Tibial nerve (tissue), 4 donors: ENCODE data around the gene PRKG1. TPM values are rescaled to one million over a fixed set of nuclear protein-coding genes. Genes with fewer than 3 reads are reported as not detected.
"Not testable (repeated sequence)": the region's sequence is repeated elsewhere in the genome, so short reads cannot be mapped to it uniquely, and the experiment has no call there.

Experiments used
- DNase-seq, 2 donors: peaks; one replicate each; pipeline ENCODE4 v3.0.0-alpha.2; 2019; ENCODE audit warnings: low spot score in 2 of 2
- H3K27ac ChIP-seq, 4 donors: fragments of 200-600 bp; sonication (generic) in 3 of 4; one replicate each; pipeline ENCODE4 v1.5.1; 2017 to 2019; ENCODE audit warnings: mild to moderate bottlenecking in 1 of 4
- H3K27me3 ChIP-seq, 2 donors: fragments of 200-600 bp; sonication (generic) in 1 of 2; one replicate each; pipeline versions ENCODE4 v1.5.1 to v1.6.0; 2017 to 2019
- H3K36me3 ChIP-seq, 3 donors: fragments of 200-600 bp; sonication (generic); one replicate each; pipeline ENCODE4 v1.5.1; 2018 to 2019
- H3K4me1 ChIP-seq, 4 donors: fragments of 200-600 bp; sonication (generic) in 3 of 4; one replicate each; pipeline ENCODE4 v1.5.1; 2017 to 2019
- H3K4me3 ChIP-seq, 4 donors: fragments of 200-600 bp; sonication (generic) in 3 of 4; one replicate each; pipeline ENCODE4 v1.5.1; 2017 to 2019; ENCODE audit warnings: mild to moderate bottlenecking in 1 of 4, moderate library complexity in 1 of 4
- H3K9me3 ChIP-seq, 4 donors: fragments of 200-600 bp; sonication (generic) in 3 of 4; one replicate each; pipeline ENCODE4 v1.5.1; 2017 to 2019
- EP300 ChIP-seq, 2 donors: sonication (generic); formaldehyde crosslinking; IDR thresholded peaks; one replicate each; pipeline ENCODE4 v1.6.1; 2017; ENCODE audit warnings: antibody characterized with exemption in 2 of 2, mild to moderate bottlenecking in 1 of 2
- POLR2A ChIP-seq, 2 donors: fragments of 450-650 bp; IDR thresholded peaks; one replicate each; pipeline ENCODE4 v1.6.1; 2017; ENCODE audit warnings: antibody characterized with exemption in 2 of 2, mild to moderate bottlenecking in 2 of 2, moderate library complexity in 2 of 2
- WGBS, 2 donors: methylation state at CpG; one replicate each; pipeline ENCODE4 v1.1.5; 2018; 5-methylcytosine and 5-hydroxymethylcytosine counted together
- total RNA-seq, 4 donors: library from RNA; depleted of rRNA; stranded (reverse); fragments of >200 nt; gene quantifications; one replicate each; pipeline ENCODE4 v1.1.0, GENCODE V29; 2016
- TF ChIP-seq, protein P1 (sequence below), 5 experiments: fragments of 200-600 bp in 3 of 5; fragments of 450-650 bp in 2 of 5; sonication (generic) in 3 of 5; IDR thresholded peaks; one replicate each; pipeline ENCODE4 v1.5.1; 2016 to 2019; ENCODE audit warnings: antibody characterized with exemption in 5 of 5, mild to moderate bottlenecking in 3 of 5, moderate library complexity in 2 of 5

Gene PRKG1
- total RNA-seq, 4 donors from 2014 or later, result 8.7 to 35.0 (median 14.8) TPM

DNA sequence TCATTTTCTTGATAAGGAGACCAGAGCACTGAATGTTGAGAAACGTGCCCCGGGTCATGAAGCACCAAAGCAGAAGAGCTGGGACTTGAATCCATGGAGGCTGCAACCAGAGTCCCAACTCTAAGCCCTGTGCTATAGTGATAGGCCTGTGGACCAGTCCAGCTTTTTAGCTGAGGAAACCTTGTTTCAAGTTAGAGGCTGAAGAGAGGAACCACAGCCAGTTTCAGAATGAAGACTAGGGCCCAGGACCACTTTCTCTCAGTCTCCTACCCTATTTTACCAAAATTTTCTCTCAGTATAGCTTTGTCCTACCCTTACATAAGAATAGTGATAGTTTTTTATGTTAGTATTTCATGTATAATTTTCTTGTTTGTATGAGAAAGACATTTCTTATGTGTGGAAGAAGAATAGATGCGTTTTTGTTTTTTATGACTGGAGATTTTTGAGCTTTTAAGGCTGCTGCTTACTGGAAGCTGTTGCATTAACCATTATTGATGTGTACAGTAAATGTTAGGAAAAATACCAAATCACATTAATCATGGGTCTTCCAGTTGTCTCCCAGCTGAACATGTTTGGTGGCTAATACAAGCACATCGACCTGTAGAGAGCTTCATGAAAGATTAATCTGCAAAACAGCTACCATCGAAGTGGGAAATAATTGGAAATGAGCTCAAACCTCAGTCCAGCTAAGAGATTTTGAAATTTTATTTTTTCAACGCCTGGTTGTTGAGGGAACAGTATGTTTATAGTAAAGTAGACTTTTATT, 670.1 kb downstream of the PRKG1 start:
- DNase-seq, result no peak
- no peak overlapping the region for H3K27ac ChIP-seq
- no peak for TF ChIP-seq EP300 (IDR thresholded peaks at IDR 0.05)
- TF ChIP-seq, protein P1, sequence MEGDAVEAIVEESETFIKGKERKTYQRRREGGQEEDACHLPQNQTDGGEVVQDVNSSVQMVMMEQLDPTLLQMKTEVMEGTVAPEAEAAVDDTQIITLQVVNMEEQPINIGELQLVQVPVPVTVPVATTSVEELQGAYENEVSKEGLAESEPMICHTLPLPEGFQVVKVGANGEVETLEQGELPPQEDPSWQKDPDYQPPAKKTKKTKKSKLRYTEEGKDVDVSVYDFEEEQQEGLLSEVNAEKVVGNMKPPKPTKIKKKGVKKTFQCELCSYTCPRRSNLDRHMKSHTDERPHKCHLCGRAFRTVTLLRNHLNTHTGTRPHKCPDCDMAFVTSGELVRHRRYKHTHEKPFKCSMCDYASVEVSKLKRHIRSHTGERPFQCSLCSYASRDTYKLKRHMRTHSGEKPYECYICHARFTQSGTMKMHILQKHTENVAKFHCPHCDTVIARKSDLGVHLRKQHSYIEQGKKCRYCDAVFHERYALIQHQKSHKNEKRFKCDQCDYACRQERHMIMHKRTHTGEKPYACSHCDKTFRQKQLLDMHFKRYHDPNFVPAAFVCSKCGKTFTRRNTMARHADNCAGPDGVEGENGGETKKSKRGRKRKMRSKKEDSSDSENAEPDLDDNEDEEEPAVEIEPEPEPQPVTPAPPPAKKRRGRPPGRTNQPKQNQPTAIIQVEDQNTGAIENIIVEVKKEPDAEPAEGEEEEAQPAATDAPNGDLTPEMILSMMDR (IDR thresholded peaks at IDR 0.05), result no peak
- no peak for TF ChIP-seq POLR2A (IDR thresholded peaks at IDR 0.05)
- no peak overlapping the region for H3K4me3 ChIP-seq
- no peaks in the 10 kb centered on the region for H3K9me3 ChIP-seq
- H3K27me3 ChIP-seq, result no peaks in the 10 kb centered on the region
- no peaks in the 10 kb centered on the region for H3K4me1 ChIP-seq
- H3K36me3 ChIP-seq, result no peaks in the 10 kb centered on the region
- WGBS, 2 donors, result 89% methylated on average over 6 of the region's 6 CpGs

GRCh38 chr10:51745397-51745796, 671.1 kb downstream of the PRKG1 start:
- Histone ChIP-seq H3K27me3 (no peaks in the 10 kb centered on the region), H3K9me3 (no peaks in the 10 kb centered on the region), H3K4me1 (no peaks in the 10 kb centered on the region), H3K27ac (no peak overlapping the region), H3K36me3 (no peaks in the 10 kb centered on the region), H3K4me3 (no peak overlapping the region)
- TF ChIP-seq EP300 (IDR thresholded peaks at IDR 0.05), result no peak
- TF ChIP-seq, protein P1 (IDR thresholded peaks at IDR 0.05), result no peak
- TF ChIP-seq POLR2A (IDR thresholded peaks at IDR 0.05), result no peak
- no peak for DNase-seq
- 95 to 100% methylated on average over 2 of the region's 2 CpGs for WGBS, 2 donors

DNA sequence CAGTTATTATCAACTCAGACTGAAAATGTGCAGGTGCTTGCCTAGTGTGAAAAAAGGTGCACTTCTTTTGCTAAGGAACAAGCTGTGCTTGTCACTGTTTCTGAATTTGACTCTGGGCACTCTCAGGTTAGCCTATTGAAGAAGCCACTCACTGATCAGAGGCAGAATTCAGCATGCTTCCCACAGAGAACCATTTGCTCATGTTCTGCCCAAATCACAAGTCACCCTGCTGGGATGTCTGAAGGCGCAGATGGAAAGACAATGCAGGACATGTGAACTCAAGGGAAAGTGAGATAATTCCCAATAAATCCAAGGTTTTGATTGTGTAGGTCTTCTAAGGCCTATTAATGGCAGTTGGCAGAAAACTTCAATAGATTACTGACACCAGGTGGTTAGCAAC, 672.9 kb downstream of the PRKG1 start:
- no peaks in the 10 kb centered on the region for H3K4me1 ChIP-seq
- no peaks in the 10 kb centered on the region for H3K27me3 ChIP-seq
- no peaks in the 10 kb centered on the region for H3K9me3 ChIP-seq
- WGBS, 2 donors, result 96 to 100% methylated on average over 1 of the region's 1 CpG
- H3K4me3 ChIP-seq, result no peak overlapping the region
- no peak overlapping the region for H3K27ac ChIP-seq
- no peak for DNase-seq
- TF ChIP-seq, protein P1 (IDR thresholded peaks at IDR 0.05), result no peak
- TF ChIP-seq POLR2A (IDR thresholded peaks at IDR 0.05), result no peak
- H3K36me3 ChIP-seq, result no peaks in the 10 kb centered on the region

GRCh38 chr10:51748959-51749358, 674.7 kb downstream of the PRKG1 start:
- TF ChIP-seq EP300 (IDR thresholded peaks at IDR 0.05) (no peak), POLR2A (IDR thresholded peaks at IDR 0.05) (no peak)
- TF ChIP-seq, protein P1 (IDR thresholded peaks at IDR 0.05), result no peak
- Histone ChIP-seq H3K27ac (no peak overlapping the region), H3K4me3 (no peak overlapping the region), H3K9me3 (no peaks in the 10 kb centered on the region), H3K27me3 (no peaks in the 10 kb centered on the region), H3K36me3 (no peaks in the 10 kb centered on the region), H3K4me1 (no peaks in the 10 kb centered on the region)
- DNase-seq, result no peak
- WGBS, 2 donors, result 83 to 84% methylated on average over 1 of the region's 1 CpG

DNA sequence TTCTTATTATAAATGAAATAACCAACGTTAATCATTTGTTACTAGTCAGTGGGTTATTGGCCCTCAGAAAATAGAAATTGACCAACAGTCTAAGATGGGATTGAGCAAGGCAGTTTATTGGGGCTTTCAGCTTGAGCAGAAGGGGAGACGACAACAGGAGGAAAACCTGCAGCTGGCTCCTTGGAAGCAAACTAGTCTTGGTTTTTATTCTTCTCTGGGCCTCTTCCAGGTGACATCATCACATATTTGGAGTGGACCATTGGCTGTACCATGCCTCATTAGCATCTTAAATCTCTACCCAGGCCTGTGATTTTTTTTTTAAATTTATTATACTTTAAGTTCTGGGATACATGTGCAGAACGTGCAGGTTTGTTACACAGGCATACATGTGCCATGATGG, 684.1 kb downstream of the PRKG1 start:
- H3K4me1 ChIP-seq, result no peaks in the 10 kb centered on the region
- DNase-seq, result no peak
- no peaks in the 10 kb centered on the region for H3K36me3 ChIP-seq
- no peaks in the 10 kb centered on the region for H3K27me3 ChIP-seq
- no peak for TF ChIP-seq POLR2A (IDR thresholded peaks at IDR 0.05)
- TF ChIP-seq, protein P1 (IDR thresholded peaks at IDR 0.05), result no peak
- TF ChIP-seq EP300 (IDR thresholded peaks at IDR 0.05), result no peak
- H3K27ac ChIP-seq, result no peak overlapping the region
- no peak overlapping the region for H3K4me3 ChIP-seq
- WGBS, 2 donors, result 81 to 90% methylated on average over 3 of the region's 3 CpGs
- H3K9me3 ChIP-seq, result no peaks in the 10 kb centered on the region

- 95 to 100% methylated on average over 1 of the region's 1 CpG for WGBS, 2 donors
- DNase-seq, H3K9me3 ChIP-seq, H3K4me3 ChIP-seq, H3K4me1 ChIP-seq, H3K27me3 ChIP-seq, H3K36me3 ChIP-seq, H3K27ac ChIP-seq: not testable (repeated sequence)
These were observed 684.6 kb downstream of the PRKG1 start for GRCh38 chr10:51758838-51759237.
